ENCODE measurements around the gene SHMT2.
A peak's percentile ranks its signal among the peaks of the same experiment; 100 is the strongest.

SHMT2 gene

DNA sequence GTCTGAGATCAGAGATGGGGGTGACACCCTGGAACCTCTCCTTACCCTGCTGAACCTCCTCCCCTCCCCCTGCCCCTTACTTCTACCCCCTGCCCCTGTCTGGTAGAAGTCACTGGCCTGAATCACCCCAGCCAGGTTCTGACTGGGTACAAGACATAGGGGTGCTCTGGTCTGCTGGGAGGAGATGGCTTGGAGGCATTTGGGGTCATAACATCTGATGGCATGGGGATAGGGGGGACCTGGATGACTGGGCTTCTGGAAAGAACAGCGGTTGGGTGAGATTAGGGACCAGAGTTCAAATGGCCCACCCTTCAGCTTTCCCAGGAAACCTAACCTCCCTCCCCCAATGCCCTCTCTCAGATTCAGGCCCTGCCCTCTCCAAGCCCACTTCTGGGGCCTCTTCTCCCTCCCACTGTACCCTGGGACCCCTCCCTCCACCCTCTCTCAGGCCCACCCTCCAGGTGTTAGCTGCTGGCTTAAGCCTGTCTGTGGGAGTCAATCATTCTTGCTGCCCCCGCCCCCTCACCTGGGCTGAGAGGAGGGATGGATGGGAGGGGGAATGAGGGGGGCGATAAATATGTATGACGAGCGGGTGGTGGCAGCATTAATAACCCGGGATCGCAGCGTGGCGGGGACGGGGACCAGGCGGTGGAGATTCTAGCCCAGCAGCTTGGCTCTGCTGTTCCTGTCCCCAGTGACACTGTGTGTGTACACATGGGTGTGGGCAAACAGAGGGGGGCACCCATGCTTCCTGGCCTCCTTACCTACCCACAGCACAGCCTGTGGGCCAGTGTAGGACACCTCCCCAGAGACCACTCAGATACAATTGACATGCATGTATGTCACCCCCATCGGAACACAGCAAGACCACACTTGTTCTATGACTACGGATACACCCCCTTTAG is 7.0 kb upstream of the SHMT2 start:
- no peak for DNase-seq (ENCODE audit: low read depth)
- peaks cover 22% of the 10 kb centered on the region for H3K4me1 ChIP-seq (ENCODE audit: control insufficient read depth, insufficient read depth, low read length)
- H3K9ac ChIP-seq (ENCODE audit: low read length) = no peak overlapping the region
- H3K9me3 ChIP-seq (ENCODE audit: control insufficient read depth, low read length) = no peaks in the 10 kb centered on the region
- H3K36me3 ChIP-seq (ENCODE audit: control insufficient read depth, insufficient read depth, low read length, severe bottlenecking) = no peaks in the 10 kb centered on the region
- no peak overlapping the region for H3K4me3 ChIP-seq (ENCODE audit: low read length)
- H3K27me3 ChIP-seq (replicated peaks; ENCODE audit: control insufficient read depth, insufficient read depth, low read length) = peaks cover 7% of the 10 kb centered on the region

DNA sequence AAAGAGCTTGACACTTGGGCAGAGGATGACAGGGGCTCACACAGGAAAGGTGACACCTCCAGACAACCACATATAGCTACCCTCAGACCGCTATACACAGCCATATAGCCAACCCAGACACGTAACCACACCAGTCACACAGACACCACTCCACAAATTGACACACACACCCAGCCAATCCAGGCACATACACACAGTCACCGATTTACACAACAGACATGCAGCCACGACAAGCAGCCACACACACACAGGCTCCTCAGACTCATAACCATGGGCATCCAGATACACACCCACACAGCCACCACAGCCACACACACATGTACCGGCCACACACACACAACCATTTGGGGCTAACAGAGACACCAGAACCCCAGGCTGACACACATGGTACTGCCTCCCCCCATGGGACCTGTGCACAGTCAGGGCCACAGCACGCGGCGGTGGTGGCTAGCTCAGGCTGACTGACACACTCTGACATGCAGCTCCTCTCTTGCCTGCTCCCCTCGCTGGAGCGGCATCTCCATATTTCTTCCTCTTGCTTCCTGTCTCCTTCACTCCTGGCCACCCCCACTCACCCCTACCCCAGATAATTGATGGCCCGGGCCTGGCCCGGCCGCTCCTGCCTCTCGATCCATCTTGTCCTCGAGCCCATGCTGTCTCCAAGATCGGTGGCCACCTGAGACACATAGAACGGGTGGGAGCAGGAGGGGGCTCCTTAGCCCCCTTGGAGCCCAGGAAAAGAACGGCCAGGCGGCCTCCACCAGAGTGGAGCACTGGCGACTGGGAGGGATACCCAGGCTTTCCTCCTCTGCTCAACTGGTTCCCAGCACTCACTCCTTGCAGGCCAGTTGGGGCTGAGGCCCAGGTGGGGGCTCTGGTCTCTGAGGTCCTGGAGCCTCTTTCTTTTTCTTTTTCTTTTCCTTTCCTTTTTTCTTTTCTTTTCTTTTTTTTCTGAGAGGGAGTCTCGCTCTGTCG is 6.0 kb upstream of the SHMT2 start:
- H3K27me3 ChIP-seq (replicated peaks; ENCODE audit: control insufficient read depth, insufficient read depth, low read length) = peaks cover 7% of the 10 kb centered on the region
- no peak overlapping the region for H3K4me3 ChIP-seq (ENCODE audit: low read length)
- peaks cover 14% of the 10 kb centered on the region for H3K4me1 ChIP-seq (ENCODE audit: control insufficient read depth, insufficient read depth, low read length)
- no peak overlapping the region for H3K9ac ChIP-seq (ENCODE audit: low read length)
- H3K36me3 ChIP-seq (ENCODE audit: control insufficient read depth, insufficient read depth, low read length, severe bottlenecking) = no peaks in the 10 kb centered on the region
- H3K9me3 ChIP-seq (ENCODE audit: control insufficient read depth, low read length) = no peaks in the 10 kb centered on the region
- no peak for DNase-seq (ENCODE audit: low read depth)

DNA sequence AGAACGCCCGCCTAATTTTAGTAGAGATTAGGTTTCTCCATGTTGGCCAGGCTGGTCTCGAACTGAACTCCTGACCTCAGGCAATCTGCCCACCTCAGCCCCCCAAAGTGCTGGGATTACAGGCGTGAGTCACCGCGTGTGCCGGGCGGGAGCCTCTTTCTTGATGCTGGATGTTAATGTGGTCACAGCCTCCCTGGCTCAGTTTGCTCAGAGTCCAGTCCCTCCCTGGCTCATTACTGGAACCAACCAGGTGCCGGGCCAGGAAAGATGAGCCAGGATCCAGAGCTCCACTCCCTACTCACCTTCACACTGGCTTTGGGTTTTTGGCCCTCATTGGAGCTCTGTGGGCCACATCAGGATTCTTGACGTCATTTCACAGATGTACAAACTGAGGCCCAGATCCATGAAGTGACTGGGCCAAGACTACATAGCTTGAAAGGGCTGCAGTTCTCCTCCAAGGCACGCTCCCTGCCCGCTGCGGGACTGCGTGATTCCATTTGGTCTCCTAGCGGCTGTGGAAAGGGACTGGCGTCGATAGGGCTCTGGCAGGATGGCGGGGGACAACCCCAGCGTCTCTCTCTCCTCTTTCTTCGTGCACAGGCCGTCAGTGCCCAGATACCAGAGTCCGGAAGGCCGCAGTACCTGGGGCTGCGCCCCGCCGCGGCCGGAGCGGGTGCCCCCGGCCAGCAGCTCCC is 5.1 kb upstream of the SHMT2 start:
- H3K27me3 ChIP-seq (replicated peaks; ENCODE audit: control insufficient read depth, insufficient read depth, low read length) = peaks cover 7% of the 10 kb centered on the region
- no peaks in the 10 kb centered on the region for H3K36me3 ChIP-seq (ENCODE audit: control insufficient read depth, insufficient read depth, low read length, severe bottlenecking)
- H3K4me3 ChIP-seq (ENCODE audit: low read length) = no peak overlapping the region
- H3K9ac ChIP-seq (ENCODE audit: low read length) = no peak overlapping the region
- peaks cover 13% of the 10 kb centered on the region for H3K4me1 ChIP-seq (ENCODE audit: control insufficient read depth, insufficient read depth, low read length)
- DNase-seq (ENCODE audit: low read depth) = no peak
- H3K9me3 ChIP-seq (ENCODE audit: control insufficient read depth, low read length) = no peaks in the 10 kb centered on the region

DNA sequence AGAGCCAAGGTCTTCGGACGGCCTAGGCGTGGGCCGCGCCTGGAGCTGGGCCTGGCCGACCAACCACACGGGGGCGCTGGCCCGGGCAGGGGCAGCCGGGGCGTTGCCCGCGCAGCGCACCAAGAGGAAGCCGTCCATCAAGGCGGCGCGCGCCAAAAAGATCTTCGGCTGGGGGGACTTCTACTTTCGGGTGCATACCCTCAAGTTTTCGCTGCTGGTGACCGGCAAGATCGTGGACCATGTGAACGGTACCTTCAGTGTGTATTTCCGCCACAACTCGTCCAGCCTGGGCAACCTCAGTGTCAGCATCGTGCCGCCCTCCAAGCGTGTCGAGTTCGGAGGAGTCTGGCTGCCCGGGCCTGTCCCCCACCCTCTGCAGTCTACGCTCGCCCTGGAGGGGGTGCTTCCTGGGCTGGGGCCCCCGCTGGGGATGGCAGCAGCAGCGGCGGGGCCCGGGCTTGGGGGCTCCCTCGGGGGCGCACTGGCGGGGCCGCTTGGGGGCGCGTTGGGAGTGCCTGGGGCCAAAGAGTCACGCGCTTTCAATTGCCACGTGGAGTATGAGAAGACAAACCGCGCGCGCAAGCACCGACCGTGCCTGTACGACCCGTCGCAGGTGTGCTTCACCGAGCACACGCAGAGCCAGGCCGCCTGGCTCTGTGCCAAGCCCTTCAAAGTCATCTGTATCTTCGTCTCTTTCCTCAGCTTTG is 4.4 kb upstream of the SHMT2 start:
- H3K4me3 ChIP-seq (ENCODE audit: low read length) = no peak overlapping the region
- H3K27me3 ChIP-seq (replicated peaks; ENCODE audit: control insufficient read depth, insufficient read depth, low read length) = peaks cover 7% of the 10 kb centered on the region
- peaks cover 13% of the 10 kb centered on the region for H3K4me1 ChIP-seq (ENCODE audit: control insufficient read depth, insufficient read depth, low read length)
- no peak for DNase-seq (ENCODE audit: low read depth)
- H3K9me3 ChIP-seq (ENCODE audit: control insufficient read depth, low read length) = no peaks in the 10 kb centered on the region
- H3K36me3 ChIP-seq (ENCODE audit: control insufficient read depth, insufficient read depth, low read length, severe bottlenecking) = no peaks in the 10 kb centered on the region
- H3K9ac ChIP-seq (ENCODE audit: low read length) = no peak overlapping the region

DNA sequence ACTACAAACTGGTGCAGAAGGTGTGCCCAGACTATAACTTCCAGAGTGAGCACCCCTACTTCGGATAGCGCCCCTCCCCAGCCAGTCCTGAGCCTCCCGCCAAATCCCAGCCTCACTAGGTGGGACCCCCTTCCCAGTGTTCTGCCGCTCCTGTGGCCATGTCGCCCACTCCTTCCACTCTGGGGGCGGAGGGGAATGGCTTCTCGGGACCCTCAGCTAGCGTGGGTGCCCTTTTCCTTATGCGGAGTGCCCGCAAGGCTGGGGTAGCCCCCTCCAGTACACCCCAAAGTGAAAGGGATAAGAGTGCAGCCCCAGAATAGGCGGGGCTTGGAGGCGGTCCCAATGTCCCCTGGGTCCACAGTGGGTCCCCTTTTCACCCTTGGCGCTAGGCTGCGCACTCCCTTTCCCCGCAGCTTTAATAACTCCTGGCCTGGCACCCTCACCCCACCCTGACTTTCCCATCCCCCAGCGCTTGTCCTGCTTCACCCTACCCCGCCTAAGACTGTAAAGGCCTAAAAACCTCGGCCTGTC is 3.8 kb upstream of the SHMT2 start:
- H3K36me3 ChIP-seq (ENCODE audit: control insufficient read depth, insufficient read depth, low read length, severe bottlenecking) = no peaks in the 10 kb centered on the region
- H3K9me3 ChIP-seq (ENCODE audit: control insufficient read depth, low read length) = no peaks in the 10 kb centered on the region
- DNase-seq (ENCODE audit: low read depth) = no peak
- H3K9ac ChIP-seq (ENCODE audit: low read length) = no peak overlapping the region
- H3K4me3 ChIP-seq (ENCODE audit: low read length) = no peak overlapping the region
- peaks cover 6% of the 10 kb centered on the region for H3K27me3 ChIP-seq (replicated peaks; ENCODE audit: control insufficient read depth, insufficient read depth, low read length)
- H3K4me1 ChIP-seq (ENCODE audit: control insufficient read depth, insufficient read depth, low read length) = peaks cover 18% of the 10 kb centered on the region

DNA sequence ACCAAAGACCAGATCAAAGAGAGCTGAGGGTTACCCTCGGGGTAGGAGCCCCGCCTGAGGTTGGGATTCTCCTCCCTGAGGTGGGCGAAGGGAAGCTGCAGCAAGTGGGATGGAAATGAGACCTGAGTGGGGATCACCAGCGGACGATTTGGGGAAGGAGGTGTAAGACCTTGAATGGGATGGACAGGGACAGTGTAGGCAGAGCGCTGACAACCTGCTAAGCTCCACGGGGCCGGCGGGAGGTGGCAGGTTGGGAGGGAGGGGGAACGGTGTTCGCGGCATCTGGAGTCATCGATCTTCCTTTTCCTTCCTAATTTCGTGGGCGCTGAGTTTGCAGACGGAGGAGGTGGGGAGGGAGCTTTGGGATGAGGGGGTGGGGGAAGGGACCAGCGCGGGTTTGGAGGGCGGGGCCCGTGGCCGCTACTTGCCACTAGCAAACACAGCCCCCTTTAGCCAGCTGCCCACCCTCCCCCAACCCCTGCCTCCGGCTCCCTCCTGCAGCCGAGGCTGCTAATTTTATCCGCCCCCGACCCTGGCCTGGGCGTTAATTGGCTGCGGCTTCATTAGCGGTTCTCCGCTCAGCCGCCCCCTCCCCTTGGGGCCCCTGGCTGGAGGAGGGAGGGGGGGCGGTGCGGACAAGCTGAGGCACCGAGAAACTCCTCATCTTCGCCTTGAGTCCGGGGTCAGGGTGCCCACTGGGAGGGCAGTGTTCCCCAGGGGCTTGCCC is 2.8 kb upstream of the SHMT2 start:
- H3K27me3 ChIP-seq (replicated peaks; ENCODE audit: control insufficient read depth, insufficient read depth, low read length) = no peaks in the 10 kb centered on the region
- no peak for DNase-seq (ENCODE audit: low read depth)
- H3K9me3 ChIP-seq (ENCODE audit: control insufficient read depth, low read length) = no peaks in the 10 kb centered on the region
- no peak overlapping the region for H3K4me3 ChIP-seq (ENCODE audit: low read length)
- H3K4me1 ChIP-seq (ENCODE audit: control insufficient read depth, insufficient read depth, low read length) = peaks cover 28% of the 10 kb centered on the region
- H3K9ac ChIP-seq (ENCODE audit: low read length) = peak overlapping the region; percentile 10
- peaks cover 8% of the 10 kb centered on the region for H3K36me3 ChIP-seq (ENCODE audit: control insufficient read depth, insufficient read depth, low read length, severe bottlenecking)

DNA sequence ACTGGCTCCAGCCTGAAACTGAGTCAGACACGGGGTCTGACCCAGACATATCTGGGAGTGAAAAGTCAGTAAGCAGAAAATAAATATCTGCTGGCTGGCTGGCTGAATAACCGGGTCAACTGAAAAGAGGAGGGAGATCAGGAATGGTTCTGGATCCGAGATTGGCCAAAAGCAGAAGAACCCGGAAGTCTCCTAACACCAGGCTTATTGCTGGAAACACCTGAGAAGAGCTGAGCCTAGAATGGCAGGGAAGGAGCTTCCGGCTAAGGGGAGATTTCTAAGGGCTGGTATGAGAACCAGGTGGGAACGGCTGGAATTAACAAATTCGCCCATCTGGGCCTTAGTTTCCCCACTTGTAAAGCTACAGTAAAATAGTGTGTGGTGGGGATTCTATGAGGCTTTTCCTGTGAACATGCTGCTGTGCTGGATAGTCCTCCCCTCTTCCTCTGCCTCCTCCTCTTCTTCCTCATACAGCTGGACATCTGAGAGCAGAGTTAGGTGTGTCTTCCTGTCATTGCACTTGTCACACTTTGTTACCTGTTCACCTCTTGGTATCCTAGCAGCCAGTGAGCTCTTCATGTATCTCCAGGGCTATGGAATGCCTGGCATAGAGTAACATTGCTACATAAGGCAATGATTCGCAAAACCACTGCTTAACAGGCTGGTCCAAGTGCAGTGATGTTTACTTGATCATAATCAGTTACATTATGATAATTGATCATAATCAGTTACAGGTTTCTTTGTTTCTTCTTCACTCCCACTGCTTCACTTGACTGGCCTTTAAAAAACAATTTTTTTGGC is 2.0 kb upstream of the SHMT2 start:
- Histone ChIP-seq H3K36me3 (ENCODE audit: control insufficient read depth, insufficient read depth, low read length, severe bottlenecking) (peaks cover 15% of the 10 kb centered on the region), H3K4me3 (ENCODE audit: low read length) (no peak overlapping the region), H3K4me1 (ENCODE audit: control insufficient read depth, insufficient read depth, low read length) (peaks cover 30% of the 10 kb centered on the region), H3K9ac (ENCODE audit: low read length) (peak overlapping the region; percentile 10), H3K9me3 (ENCODE audit: control insufficient read depth, low read length) (no peaks in the 10 kb centered on the region), H3K27me3 (replicated peaks; ENCODE audit: control insufficient read depth, insufficient read depth, low read length) (no peaks in the 10 kb centered on the region)
- no peak for DNase-seq (ENCODE audit: low read depth)

DNA sequence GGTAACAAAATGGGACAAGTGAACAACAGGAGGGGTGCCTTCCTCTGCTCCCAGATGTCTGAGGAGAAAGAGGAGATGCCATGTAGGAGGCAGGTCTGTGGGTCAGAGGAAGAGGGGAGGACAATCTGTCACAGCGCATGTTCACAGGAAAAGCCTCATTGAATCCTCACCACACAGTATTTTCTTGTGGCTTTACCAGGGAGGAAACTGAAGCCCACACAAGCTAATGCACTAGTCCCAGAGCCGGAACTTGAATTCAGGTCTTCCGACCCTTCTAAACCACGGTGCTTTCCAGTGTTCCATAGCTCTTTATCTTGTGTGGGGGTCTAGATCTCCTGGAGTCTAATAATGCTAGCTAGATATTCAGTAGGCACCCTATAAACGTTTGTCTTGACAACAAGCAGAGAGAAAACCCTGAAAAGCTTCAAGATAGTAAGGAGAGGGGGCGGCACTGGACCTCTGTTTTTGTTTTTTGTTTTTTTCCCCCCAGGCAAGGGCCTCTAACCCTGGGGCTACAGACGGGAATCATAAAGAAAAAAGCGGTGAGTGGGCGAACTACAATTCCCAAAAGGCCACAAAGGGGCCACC is 371 bp upstream of the SHMT2 start:
- Histone ChIP-seq H3K27me3 (replicated peaks; ENCODE audit: control insufficient read depth, insufficient read depth, low read length) (no peaks in the 10 kb centered on the region), H3K9ac (ENCODE audit: low read length) (peak overlapping the region; percentile 96), H3K36me3 (ENCODE audit: control insufficient read depth, insufficient read depth, low read length, severe bottlenecking) (peaks cover 31% of the 10 kb centered on the region), H3K9me3 (ENCODE audit: control insufficient read depth, low read length) (no peaks in the 10 kb centered on the region), H3K4me3 (ENCODE audit: low read length) (peak overlapping the region; percentile 87), H3K4me1 (ENCODE audit: control insufficient read depth, insufficient read depth, low read length) (peaks cover 40% of the 10 kb centered on the region)
- no peak for DNase-seq (ENCODE audit: low read depth)

DNA sequence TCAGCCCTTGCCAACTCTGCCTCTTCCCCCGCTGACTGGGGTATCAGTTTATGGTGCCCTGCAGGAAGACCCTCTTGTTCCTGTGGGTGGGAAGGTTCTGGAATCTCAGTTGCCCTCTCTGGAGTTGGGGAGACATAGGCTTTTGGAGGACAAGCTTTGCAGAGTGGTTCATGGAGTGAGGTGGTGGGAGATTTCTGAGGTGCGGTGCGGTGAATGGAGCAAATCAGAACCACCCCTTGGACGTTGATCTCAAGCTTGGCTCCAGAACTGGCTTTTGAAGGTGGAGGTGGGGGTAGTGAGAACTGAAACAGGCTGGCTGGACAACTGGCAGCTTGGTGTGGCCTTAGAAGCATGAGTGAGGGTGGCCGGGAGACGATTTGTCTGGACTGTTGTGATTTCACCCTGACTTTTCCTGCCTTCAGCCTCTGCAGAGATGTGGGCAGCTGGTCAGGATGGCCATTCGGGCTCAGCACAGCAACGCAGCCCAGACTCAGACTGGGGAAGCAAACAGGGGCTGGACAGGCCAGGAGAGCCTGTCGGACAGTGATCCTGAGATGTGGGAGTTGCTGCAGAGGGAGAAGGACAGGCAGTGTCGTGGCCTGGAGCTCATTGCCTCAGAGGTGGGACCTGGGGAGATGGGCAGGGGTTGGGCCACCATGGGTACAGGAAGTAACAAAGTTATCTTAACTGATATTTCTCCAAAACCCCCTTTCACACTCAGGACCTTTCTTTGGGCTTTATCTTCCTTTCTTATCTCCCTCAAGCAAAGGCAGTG is 1.1 kb downstream of the SHMT2 start:
- H3K4me1 ChIP-seq (ENCODE audit: control insufficient read depth, insufficient read depth, low read length) = peaks cover 50% of the 10 kb centered on the region
- H3K9ac ChIP-seq (ENCODE audit: low read length) = peak overlapping the region; percentile 96
- H3K9me3 ChIP-seq (ENCODE audit: control insufficient read depth, low read length) = no peaks in the 10 kb centered on the region
- DNase-seq (ENCODE audit: low read depth) = no peak
- H3K27me3 ChIP-seq (replicated peaks; ENCODE audit: control insufficient read depth, insufficient read depth, low read length) = no peaks in the 10 kb centered on the region
- peak overlapping the region; percentile 87 for H3K4me3 ChIP-seq (ENCODE audit: low read length)
- H3K36me3 ChIP-seq (ENCODE audit: control insufficient read depth, insufficient read depth, low read length, severe bottlenecking) = peaks cover 37% of the 10 kb centered on the region
